HPDE6-E6E7 (cell line): ENCODE data around the gene SRBD1.

Experiments used
- DNase-seq: peaks from one replicate; pipeline ENCODE4 v3.0.0; 2011; ENCODE audit warnings: missing footprints; ENCODE audit errors: extremely low spot score

Gene SRBD1

GRCh38 chr2:45636008-45636407 is 24.9 kb upstream of the SRBD1 start:
- DNase-seq: no peak

- DNase-seq: no peak
Measured at GRCh38 chr2:45634223-45634622, 23.2 kb upstream of the SRBD1 start.

GRCh38 chr2:45631955-45632354 is 20.9 kb upstream of the SRBD1 start:
- DNase-seq: no peak

- DNase-seq: no peak
Measured at GRCh38 chr2:45631319-45631718, 20.3 kb upstream of the SRBD1 start.

- DNase-seq: no peak
Measured at GRCh38 chr2:45629971-45630370, 18.9 kb upstream of the SRBD1 start.

- no peak for DNase-seq
Measured at GRCh38 chr2:45627911-45628310, 16.8 kb upstream of the SRBD1 start.

GRCh38 chr2:45626387-45627221 is 15.5 kb upstream of the SRBD1 start:
- no peak for DNase-seq

GRCh38 chr2:45625824-45626223 is 14.8 kb upstream of the SRBD1 start:
- DNase-seq: no peak

GRCh38 chr2:45623098-45623497 is 12.0 kb upstream of the SRBD1 start:
- DNase-seq: no peak

- no peak for DNase-seq
Measured at GRCh38 chr2:45622336-45623075, 11.4 kb upstream of the SRBD1 start.

- DNase-seq: no peak
Measured at GRCh38 chr2:45617496-45617895, 6.4 kb upstream of the SRBD1 start.

- no peak for DNase-seq
Measured at GRCh38 chr2:45616658-45617411, 5.8 kb upstream of the SRBD1 start.

- no peak for DNase-seq
Measured at GRCh38 chr2:45614871-45615415, 3.9 kb upstream of the SRBD1 start.

GRCh38 chr2:45614330-45614729 is 3.3 kb upstream of the SRBD1 start:
- DNase-seq: no peak

- DNase-seq: no peak
Measured at GRCh38 chr2:45612731-45613130, 1.7 kb upstream of the SRBD1 start.

- DNase-seq: no peak
Measured at GRCh38 chr2:45612285-45612684, 1.2 kb upstream of the SRBD1 start.

GRCh38 chr2:45610281-45611019 is 617 bp downstream of the SRBD1 start:
- DNase-seq: peak; percentile 15

GRCh38 chr2:45607701-45608100 is 3.4 kb downstream of the SRBD1 start:
- DNase-seq: peak; percentile 27

- no peak for DNase-seq
Measured at GRCh38 chr2:45606796-45607195, 4.3 kb downstream of the SRBD1 start.

GRCh38 chr2:45605116-45605515 is 6.0 kb downstream of the SRBD1 start:
- no peak for DNase-seq

- DNase-seq: no peak
Measured at GRCh38 chr2:45602624-45603023, 8.4 kb downstream of the SRBD1 start.
